ENCODE data around the gene EPHA4. TPM values are rescaled to one million over a fixed set of nuclear protein-coding genes. Genes with fewer than 3 reads are reported as not detected.

The EPHA4 gene
- total and polyA plus RNA-seq, 4 donors, result 54.5 to 60.9 (median 57.2) TPM

- no peak for DNase-seq (ENCODE audit: low read depth in 4 of 6, low spot score in 6 of 6)
- H3K36me3 ChIP-seq (ENCODE audit: control insufficient read depth, insufficient read depth, low read length), result no peaks in the 10 kb centered on the region
- H3K9me3 ChIP-seq (ENCODE audit: control insufficient read depth, insufficient read depth, low read length), result no peaks in the 10 kb centered on the region
- H3K4me1 ChIP-seq (ENCODE audit: control insufficient read depth, insufficient read depth, low read length), result peaks cover 6% of the 10 kb centered on the region
- no peaks in the 10 kb centered on the region for H3K27me3 ChIP-seq (ENCODE audit: control insufficient read depth, insufficient read depth, low read length)
- no peak overlapping the region for H3K4me3 ChIP-seq (ENCODE audit: low read depth, low read length)
- no CpG with 5 or more reads among the region's 5 CpGs for WGBS (ENCODE audit: insufficient coverage)
- H3K27ac ChIP-seq (ENCODE audit: low read depth, low read length), result peak overlapping the region; percentile 11
These were observed 86.6 kb downstream of the EPHA4 start for GRCh38 chr2:221485503-221485870.

- no peak overlapping the region for H3K4me3 ChIP-seq (ENCODE audit: low read depth, low read length)
- H3K36me3 ChIP-seq (ENCODE audit: control insufficient read depth, insufficient read depth, low read length), result no peaks in the 10 kb centered on the region
- WGBS (ENCODE audit: insufficient coverage), result 65% methylated on average over 8 of the region's 8 CpGs
- no peaks in the 10 kb centered on the region for H3K9me3 ChIP-seq (ENCODE audit: control insufficient read depth, insufficient read depth, low read length)
- peak overlapping the region; percentile 11 for H3K27ac ChIP-seq (ENCODE audit: low read depth, low read length)
- H3K4me1 ChIP-seq (ENCODE audit: control insufficient read depth, insufficient read depth, low read length), result peaks cover 9% of the 10 kb centered on the region
- DNase-seq (ENCODE audit: low read depth in 4 of 6, low spot score in 6 of 6), result peak in 2 of 6 donors; percentile 55 to 63
- H3K27me3 ChIP-seq (ENCODE audit: control insufficient read depth, insufficient read depth, low read length), result no peaks in the 10 kb centered on the region
These were observed 87.2 kb downstream of the EPHA4 start for GRCh38 chr2:221484761-221485502.

- Histone ChIP-seq H3K4me1 (ENCODE audit: control insufficient read depth, insufficient read depth, low read length) (peaks cover 13% of the 10 kb centered on the region), H3K9me3 (ENCODE audit: control insufficient read depth, insufficient read depth, low read length) (no peaks in the 10 kb centered on the region), H3K4me3 (ENCODE audit: low read depth, low read length) (no peak overlapping the region), H3K27me3 (ENCODE audit: control insufficient read depth, insufficient read depth, low read length) (no peaks in the 10 kb centered on the region), H3K27ac (ENCODE audit: low read depth, low read length) (no peak overlapping the region), H3K36me3 (ENCODE audit: control insufficient read depth, insufficient read depth, low read length) (no peaks in the 10 kb centered on the region)
- DNase-seq (ENCODE audit: low read depth in 4 of 6, low spot score in 6 of 6), result peak in 1 of 6 donors; percentile 57
- WGBS (ENCODE audit: insufficient coverage), result no CpG with 5 or more reads among the region's 12 CpGs
These were observed 89.2 kb downstream of the EPHA4 start for GRCh38 chr2:221482666-221483455.

- peaks cover 13% of the 10 kb centered on the region for H3K4me1 ChIP-seq (ENCODE audit: control insufficient read depth, insufficient read depth, low read length)
- no peak overlapping the region for H3K27ac ChIP-seq (ENCODE audit: low read depth, low read length)
- no peaks in the 10 kb centered on the region for H3K27me3 ChIP-seq (ENCODE audit: control insufficient read depth, insufficient read depth, low read length)
- no peak overlapping the region for H3K4me3 ChIP-seq (ENCODE audit: low read depth, low read length)
- no peaks in the 10 kb centered on the region for H3K9me3 ChIP-seq (ENCODE audit: control insufficient read depth, insufficient read depth, low read length)
- no CpG with 5 or more reads among the region's 3 CpGs for WGBS (ENCODE audit: insufficient coverage)
- no peaks in the 10 kb centered on the region for H3K36me3 ChIP-seq (ENCODE audit: control insufficient read depth, insufficient read depth, low read length)
- no peak for DNase-seq (ENCODE audit: low read depth in 4 of 6, low spot score in 6 of 6)
These were observed 91.3 kb downstream of the EPHA4 start for GRCh38 chr2:221480821-221481220.

DNA sequence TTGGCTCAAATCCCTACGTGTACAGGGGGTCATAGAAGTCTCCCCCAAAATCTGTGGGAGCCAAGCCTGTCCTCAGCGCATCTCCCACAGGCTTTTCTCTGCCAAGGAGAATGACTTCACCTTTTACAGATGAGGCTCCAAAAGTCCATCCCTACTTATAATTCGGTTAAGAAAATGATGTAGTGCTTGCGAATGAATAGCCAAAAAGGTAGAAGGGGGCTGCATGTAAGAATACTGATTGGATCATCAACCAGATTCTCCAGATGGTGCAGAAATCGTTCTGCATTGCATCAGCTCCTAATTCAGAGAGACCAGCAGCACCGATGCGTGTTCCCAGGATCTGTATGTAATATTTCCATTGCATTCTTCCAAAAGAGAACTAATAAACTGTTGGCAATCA, 91.9 kb downstream of the EPHA4 start:
- Histone ChIP-seq H3K4me3 (ENCODE audit: low read depth, low read length) (no peak overlapping the region), H3K27me3 (ENCODE audit: control insufficient read depth, insufficient read depth, low read length) (no peaks in the 10 kb centered on the region), H3K36me3 (ENCODE audit: control insufficient read depth, insufficient read depth, low read length) (no peaks in the 10 kb centered on the region), H3K9me3 (ENCODE audit: control insufficient read depth, insufficient read depth, low read length) (no peaks in the 10 kb centered on the region), H3K27ac (ENCODE audit: low read depth, low read length) (no peak overlapping the region), H3K4me1 (ENCODE audit: control insufficient read depth, insufficient read depth, low read length) (peaks cover 12% of the 10 kb centered on the region)
- WGBS (ENCODE audit: insufficient coverage), result 70% methylated on average over 3 of the region's 7 CpGs
- DNase-seq (ENCODE audit: low read depth in 4 of 6, low spot score in 6 of 6), result no peak

DNA sequence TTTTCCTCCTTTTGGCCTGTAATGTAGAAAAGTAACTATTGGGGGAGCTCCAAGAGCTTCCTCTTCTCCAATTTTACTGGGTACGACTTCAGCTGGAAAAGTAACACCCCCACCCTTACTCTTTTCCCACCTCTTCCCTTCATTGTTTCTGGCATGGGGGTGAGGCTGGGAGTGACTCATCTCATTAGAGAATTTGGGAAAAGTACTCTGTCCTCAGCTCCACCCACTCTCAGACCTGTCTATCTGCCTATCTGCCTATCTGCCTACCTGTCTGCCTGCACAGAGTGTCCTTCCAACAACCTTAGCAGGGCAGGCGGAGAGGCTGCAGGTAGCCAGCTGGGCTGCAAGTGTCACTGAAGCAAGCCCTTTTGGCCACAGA, 93.6 kb downstream of the EPHA4 start:
- no peak for DNase-seq (ENCODE audit: low read depth in 4 of 6, low spot score in 6 of 6)
- 100% methylated on average over 1 of the region's 2 CpGs for WGBS (ENCODE audit: insufficient coverage)
- H3K27me3 ChIP-seq (ENCODE audit: control insufficient read depth, insufficient read depth, low read length), result no peaks in the 10 kb centered on the region
- H3K36me3 ChIP-seq (ENCODE audit: control insufficient read depth, insufficient read depth, low read length), result no peaks in the 10 kb centered on the region
- no peaks in the 10 kb centered on the region for H3K9me3 ChIP-seq (ENCODE audit: control insufficient read depth, insufficient read depth, low read length)
- H3K27ac ChIP-seq (ENCODE audit: low read depth, low read length), result no peak overlapping the region
- peaks cover 11% of the 10 kb centered on the region for H3K4me1 ChIP-seq (ENCODE audit: control insufficient read depth, insufficient read depth, low read length)
- no peak overlapping the region for H3K4me3 ChIP-seq (ENCODE audit: low read depth, low read length)

DNA sequence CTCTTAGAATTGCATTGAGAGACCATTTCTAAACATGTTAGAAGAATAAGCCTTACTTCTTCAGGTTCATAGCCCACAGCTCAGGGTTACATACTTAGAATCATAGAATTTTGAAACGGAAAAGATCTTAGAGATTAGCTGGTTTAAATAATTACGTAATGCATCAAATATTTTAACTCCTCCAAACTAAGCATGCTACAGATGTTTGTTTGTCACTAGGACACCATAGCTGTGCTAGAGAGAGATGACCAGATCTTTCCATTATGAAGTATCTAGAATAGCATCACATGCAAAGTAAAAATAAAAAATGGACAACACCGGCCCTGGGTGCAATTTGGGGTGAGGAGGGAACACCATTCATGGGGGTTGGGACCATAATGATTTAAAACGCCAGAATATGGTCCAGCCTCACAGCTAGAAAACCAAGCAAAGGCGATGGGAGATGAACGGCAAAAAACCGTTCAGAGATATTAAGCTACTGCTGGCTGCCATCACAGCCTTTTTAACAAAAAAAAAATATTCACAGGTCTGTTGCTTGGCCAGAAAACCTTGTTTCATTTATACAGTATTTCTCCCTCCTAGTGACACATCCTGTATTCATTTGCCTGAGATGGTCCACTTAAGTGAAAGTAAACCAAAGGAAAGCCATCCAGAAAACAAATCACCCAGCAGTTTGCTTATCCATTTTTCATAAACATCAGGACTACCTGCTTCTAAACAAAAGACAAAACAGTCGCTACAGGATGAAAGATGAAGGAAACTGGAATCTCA, 94.2 kb downstream of the EPHA4 start:
- 83% methylated on average over 4 of the region's 8 CpGs for WGBS (ENCODE audit: insufficient coverage)
- Histone ChIP-seq H3K4me3 (ENCODE audit: low read depth, low read length) (no peak overlapping the region), H3K27ac (ENCODE audit: low read depth, low read length) (no peak overlapping the region), H3K9me3 (ENCODE audit: control insufficient read depth, insufficient read depth, low read length) (no peaks in the 10 kb centered on the region), H3K36me3 (ENCODE audit: control insufficient read depth, insufficient read depth, low read length) (no peaks in the 10 kb centered on the region), H3K27me3 (ENCODE audit: control insufficient read depth, insufficient read depth, low read length) (no peaks in the 10 kb centered on the region), H3K4me1 (ENCODE audit: control insufficient read depth, insufficient read depth, low read length) (peaks cover 11% of the 10 kb centered on the region)
- DNase-seq (ENCODE audit: low read depth in 4 of 6, low spot score in 6 of 6), result no peak

DNA sequence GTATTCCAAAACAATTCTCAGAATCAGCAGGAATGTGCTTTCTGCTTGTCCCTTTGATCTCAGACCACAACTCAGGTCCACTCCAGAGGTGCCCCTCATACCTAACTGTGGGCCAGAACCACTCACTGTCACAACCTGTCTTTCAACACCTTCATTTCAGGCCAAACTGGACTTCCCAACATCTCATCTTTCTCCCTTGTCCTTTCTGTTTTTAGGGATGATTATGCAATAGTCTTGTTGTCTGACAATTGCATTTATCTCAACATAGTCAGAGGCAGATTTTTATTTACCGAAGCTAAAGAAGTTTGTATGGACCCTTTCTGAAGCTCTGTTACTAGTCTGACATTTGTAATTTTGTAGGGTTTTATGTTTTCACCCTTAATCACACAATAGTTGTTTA, 95.9 kb downstream of the EPHA4 start:
- no CpG with 5 or more reads among the region's 1 CpG for WGBS (ENCODE audit: insufficient coverage)
- H3K4me1 ChIP-seq (ENCODE audit: control insufficient read depth, insufficient read depth, low read length), result peaks cover 7% of the 10 kb centered on the region
- DNase-seq (ENCODE audit: low read depth in 4 of 6, low spot score in 6 of 6), result no peak
- H3K9me3 ChIP-seq (ENCODE audit: control insufficient read depth, insufficient read depth, low read length), result no peaks in the 10 kb centered on the region
- no peak overlapping the region for H3K27ac ChIP-seq (ENCODE audit: low read depth, low read length)
- no peaks in the 10 kb centered on the region for H3K36me3 ChIP-seq (ENCODE audit: control insufficient read depth, insufficient read depth, low read length)
- no peaks in the 10 kb centered on the region for H3K27me3 ChIP-seq (ENCODE audit: control insufficient read depth, insufficient read depth, low read length)
- no peak overlapping the region for H3K4me3 ChIP-seq (ENCODE audit: low read depth, low read length)

GRCh38 chr2:221473451-221473850, 98.7 kb downstream of the EPHA4 start:
- H3K9me3 ChIP-seq (ENCODE audit: control insufficient read depth, insufficient read depth, low read length), result no peaks in the 10 kb centered on the region
- peaks cover under 1% of the 10 kb centered on the region for H3K4me1 ChIP-seq (ENCODE audit: control insufficient read depth, insufficient read depth, low read length)
- H3K36me3 ChIP-seq (ENCODE audit: control insufficient read depth, insufficient read depth, low read length), result no peaks in the 10 kb centered on the region
- no peak overlapping the region for H3K4me3 ChIP-seq (ENCODE audit: low read depth, low read length)
- DNase-seq (ENCODE audit: low read depth in 4 of 6, low spot score in 6 of 6), result peak in 2 of 6 donors; percentile 32 to 57
- H3K27ac ChIP-seq (ENCODE audit: low read depth, low read length), result no peak overlapping the region
- no peaks in the 10 kb centered on the region for H3K27me3 ChIP-seq (ENCODE audit: control insufficient read depth, insufficient read depth, low read length)

Data from spinal cord (tissue), 10 donors.